ENCODE data around the gene ASB2.

The ASB2 gene

DNA sequence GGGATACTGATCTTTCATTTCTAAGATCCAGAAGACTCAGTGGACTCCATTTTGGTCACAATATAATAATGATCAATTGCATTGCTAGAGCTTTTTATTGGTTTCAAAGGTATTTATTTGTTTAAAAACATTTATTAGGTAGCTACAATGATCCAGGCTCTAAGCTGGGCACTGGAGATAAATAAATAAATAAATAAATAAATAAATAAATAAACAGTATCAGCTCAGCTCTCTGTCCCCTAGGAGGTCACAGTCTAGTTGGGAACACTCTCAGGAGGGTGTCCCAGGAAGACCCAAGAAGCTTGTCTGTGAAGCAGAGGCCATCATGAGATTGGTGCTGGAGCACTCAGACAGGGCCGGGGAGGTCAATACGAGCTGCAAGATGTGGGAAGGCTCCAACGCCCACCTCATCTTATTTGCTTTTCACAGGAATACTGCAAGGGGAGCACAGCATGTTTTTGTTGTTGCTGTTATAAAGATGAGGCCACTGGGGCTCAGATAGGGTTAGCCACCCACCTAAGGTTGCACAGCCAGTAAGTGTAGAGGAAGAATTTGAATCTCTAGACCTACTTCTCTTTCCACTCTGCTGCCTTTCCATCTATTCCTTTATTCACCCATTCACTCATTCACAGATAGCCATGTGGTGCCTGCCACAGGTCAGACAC is 15.5 kb downstream of the ASB2 start:
- Histone ChIP-seq H3K27ac (ENCODE audit: low read length) (peak overlapping the region; percentile 24), H3K36me3 (ENCODE audit: control insufficient read depth in 2 of 2, insufficient read depth in 2 of 2, low read length in 2 of 2) (peaks cover 32 to 34% of the 10 kb centered on the region in 2 donors), H3K4me3 (ENCODE audit: low read length in 2 of 2) (no peak overlapping the region), H3K27me3 (ENCODE audit: control insufficient read depth in 1 of 2, insufficient read depth in 2 of 2, low read length in 2 of 2) (no peaks in the 10 kb centered on the region), H3K4me1 (ENCODE audit: control insufficient read depth, insufficient read depth, low read length) (peaks cover 79% of the 10 kb centered on the region), H3K9me3 (ENCODE audit: control insufficient read depth in 2 of 2, low read length in 2 of 2) (no peaks in the 10 kb centered on the region), H3K9ac (ENCODE audit: low read length in 2 of 2) (no peak overlapping the region)

DNA sequence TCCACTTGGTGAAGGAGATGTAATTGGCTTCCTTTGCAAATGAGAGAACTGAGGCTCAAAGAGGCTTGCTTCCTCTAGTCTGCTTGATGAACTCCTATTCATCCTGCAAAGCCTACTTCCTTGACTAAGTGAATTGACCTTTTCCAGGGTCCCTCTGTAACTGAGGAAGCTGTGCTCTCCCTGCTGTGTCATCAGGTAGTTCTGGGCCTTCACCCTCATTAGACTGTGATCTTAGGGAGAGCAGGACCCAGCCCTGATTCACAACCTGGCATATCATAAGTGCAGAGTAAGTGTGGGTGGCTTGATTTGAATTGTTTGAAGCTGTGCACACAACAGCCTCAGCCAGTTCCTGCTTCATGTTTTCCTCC is 16.3 kb downstream of the ASB2 start:
- H3K9ac ChIP-seq (ENCODE audit: low read length in 2 of 2) = no peak overlapping the region
- no peak overlapping the region for H3K4me3 ChIP-seq (ENCODE audit: low read length in 2 of 2)
- peaks cover 34 to 37% of the 10 kb centered on the region in 2 donors for H3K36me3 ChIP-seq (ENCODE audit: control insufficient read depth in 2 of 2, insufficient read depth in 2 of 2, low read length in 2 of 2)
- H3K4me1 ChIP-seq (ENCODE audit: control insufficient read depth, insufficient read depth, low read length) = peaks cover 82% of the 10 kb centered on the region
- H3K9me3 ChIP-seq (ENCODE audit: control insufficient read depth in 2 of 2, low read length in 2 of 2) = no peaks in the 10 kb centered on the region
- no peaks in the 10 kb centered on the region for H3K27me3 ChIP-seq (ENCODE audit: control insufficient read depth in 1 of 2, insufficient read depth in 2 of 2, low read length in 2 of 2)
- peak overlapping the region; percentile 84 for H3K27ac ChIP-seq (ENCODE audit: low read length)

DNA sequence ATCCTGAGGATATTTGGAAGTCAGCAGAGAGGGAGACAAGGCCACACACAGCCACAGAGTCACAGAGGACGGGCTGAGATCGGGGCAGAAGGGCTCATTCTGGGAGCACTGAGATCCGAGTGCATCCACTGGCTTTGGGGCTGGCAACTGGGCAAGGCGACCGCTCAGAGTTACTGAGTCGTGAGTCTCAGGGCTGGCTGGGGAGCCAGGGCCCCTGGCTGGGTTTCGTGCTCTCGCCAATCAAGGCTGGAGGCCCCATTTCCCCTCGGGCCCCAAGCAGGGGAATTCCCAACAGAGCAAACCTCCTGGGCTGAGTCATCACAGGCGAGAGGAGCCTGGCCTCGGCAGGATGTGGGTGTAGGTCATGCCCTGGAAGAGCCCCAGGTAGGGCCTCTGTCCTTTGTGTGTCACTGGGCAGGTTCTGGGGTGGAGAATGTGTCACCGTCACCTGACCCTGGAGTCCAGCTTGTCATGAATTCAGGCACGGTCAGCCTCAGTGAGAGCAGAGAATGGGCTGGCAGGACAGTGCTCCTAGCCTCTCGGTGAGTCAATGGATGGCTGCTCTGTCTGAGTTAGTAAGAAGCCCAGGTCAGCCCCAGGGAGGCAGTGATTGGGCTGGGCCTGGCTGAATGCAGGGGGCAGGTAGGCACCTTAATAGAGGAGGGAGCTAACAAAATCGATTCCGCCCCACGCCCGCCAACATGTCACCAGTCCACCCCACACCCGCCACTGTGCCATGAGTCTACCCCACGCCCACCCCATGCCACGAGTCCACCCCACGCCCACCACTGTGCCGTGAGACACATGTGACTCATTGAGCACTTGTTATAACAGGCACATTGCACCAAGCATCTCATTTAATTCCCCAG is 16.9 kb downstream of the ASB2 start:
- Histone ChIP-seq H3K9ac (ENCODE audit: low read length in 2 of 2) (peak overlapping the region in 1 of 2 donors; percentile 29), H3K4me1 (ENCODE audit: control insufficient read depth, insufficient read depth, low read length) (peaks cover 80% of the 10 kb centered on the region), H3K36me3 (ENCODE audit: control insufficient read depth in 2 of 2, insufficient read depth in 2 of 2, low read length in 2 of 2) (peaks cover 37% of the 10 kb centered on the region in 2 donors), H3K27ac (ENCODE audit: low read length) (peak overlapping the region; percentile 84), H3K9me3 (ENCODE audit: control insufficient read depth in 2 of 2, low read length in 2 of 2) (no peaks in the 10 kb centered on the region), H3K27me3 (ENCODE audit: control insufficient read depth in 1 of 2, insufficient read depth in 2 of 2, low read length in 2 of 2) (no peaks in the 10 kb centered on the region), H3K4me3 (ENCODE audit: low read length in 2 of 2) (no peak overlapping the region)

DNA sequence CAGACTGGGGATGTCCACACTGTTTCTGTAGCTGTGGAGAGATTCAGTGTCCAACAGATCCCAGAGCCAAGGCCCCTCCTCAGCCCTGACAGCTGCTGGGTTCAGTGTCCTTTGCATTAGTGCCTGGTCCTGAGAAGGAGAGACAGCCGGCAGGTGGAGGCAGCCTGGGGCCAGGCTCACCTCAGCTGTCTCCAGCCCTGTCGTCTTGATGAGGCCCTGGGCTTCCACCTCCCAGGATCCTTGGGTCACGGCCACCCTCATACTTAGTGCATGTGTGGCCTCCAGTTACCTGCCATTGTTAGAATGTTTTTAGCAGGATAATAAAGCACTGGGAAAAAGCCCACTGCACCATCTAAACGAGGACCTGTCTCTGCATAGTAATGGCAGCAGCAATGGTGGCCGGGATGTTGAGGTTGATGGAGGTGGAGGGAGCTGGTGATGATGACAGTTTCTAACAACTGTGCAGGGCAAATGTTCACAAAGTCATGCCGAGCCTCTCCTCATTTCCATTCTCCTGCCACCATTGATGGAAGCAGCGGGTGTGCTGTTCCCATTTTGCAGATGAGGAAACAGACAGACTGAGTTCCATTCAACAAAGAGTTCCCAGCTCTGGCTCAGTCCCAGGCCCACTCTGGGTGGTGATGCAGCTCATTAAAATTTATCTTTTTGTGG is 17.7 kb downstream of the ASB2 start:
- Histone ChIP-seq H3K36me3 (ENCODE audit: control insufficient read depth in 2 of 2, insufficient read depth in 2 of 2, low read length in 2 of 2) (peaks cover 30 to 31% of the 10 kb centered on the region in 2 donors), H3K9me3 (ENCODE audit: control insufficient read depth in 2 of 2, low read length in 2 of 2) (no peaks in the 10 kb centered on the region), H3K27ac (ENCODE audit: low read length) (peak overlapping the region; percentile 84), H3K9ac (ENCODE audit: low read length in 2 of 2) (peak overlapping the region in 1 of 2 donors; percentile 29), H3K27me3 (ENCODE audit: control insufficient read depth in 1 of 2, insufficient read depth in 2 of 2, low read length in 2 of 2) (no peaks in the 10 kb centered on the region), H3K4me1 (ENCODE audit: control insufficient read depth, insufficient read depth, low read length) (peaks cover 80% of the 10 kb centered on the region), H3K4me3 (ENCODE audit: low read length in 2 of 2) (no peak overlapping the region)

DNA sequence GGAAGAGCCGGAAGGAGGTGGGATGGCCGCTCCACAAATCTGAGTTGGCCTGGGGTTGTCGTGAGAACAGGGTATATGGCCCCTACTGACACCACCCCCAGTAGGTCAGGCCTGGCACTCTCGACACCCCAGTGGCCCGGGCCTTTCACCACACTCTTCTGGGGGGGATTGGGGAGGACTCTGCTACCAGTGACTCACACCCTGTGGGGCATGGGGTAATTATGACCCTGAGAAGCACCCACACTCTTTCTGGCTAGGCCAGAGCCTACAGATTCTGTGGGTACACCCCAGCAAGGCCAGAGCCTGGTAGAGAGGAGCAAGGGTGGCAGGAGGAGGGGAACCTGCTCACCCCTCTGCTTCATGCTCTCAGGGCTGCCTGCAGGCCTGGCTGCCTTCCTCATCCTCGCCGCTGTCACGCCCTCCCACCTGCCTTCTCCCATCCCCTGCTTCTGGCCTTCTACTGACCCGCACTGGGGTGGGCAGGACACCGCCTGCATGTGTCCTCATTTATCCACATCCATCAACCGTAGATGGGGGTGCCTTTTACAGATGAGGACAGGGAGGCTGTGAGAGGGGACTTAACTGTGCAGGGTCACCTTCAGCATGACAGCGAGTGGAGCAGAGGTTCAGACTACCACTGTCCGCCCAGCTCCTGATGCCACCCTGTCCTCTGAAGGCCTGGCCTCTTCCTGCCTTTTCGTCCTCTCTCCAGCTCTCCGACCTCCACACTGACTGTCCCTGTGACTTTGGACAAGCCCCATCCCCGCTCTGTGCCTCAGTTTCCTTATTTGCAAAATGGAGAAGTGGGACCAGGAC is 18.4 kb downstream of the ASB2 start:
- no peaks in the 10 kb centered on the region for H3K9me3 ChIP-seq (ENCODE audit: control insufficient read depth in 2 of 2, low read length in 2 of 2)
- peaks cover 29 to 30% of the 10 kb centered on the region in 2 donors for H3K36me3 ChIP-seq (ENCODE audit: control insufficient read depth in 2 of 2, insufficient read depth in 2 of 2, low read length in 2 of 2)
- peak overlapping the region; percentile 26 to 62 for H3K9ac ChIP-seq (ENCODE audit: low read length in 2 of 2)
- no peaks in the 10 kb centered on the region for H3K27me3 ChIP-seq (ENCODE audit: control insufficient read depth in 1 of 2, insufficient read depth in 2 of 2, low read length in 2 of 2)
- H3K4me1 ChIP-seq (ENCODE audit: control insufficient read depth, insufficient read depth, low read length) = peaks cover 80% of the 10 kb centered on the region
- H3K27ac ChIP-seq (ENCODE audit: low read length) = peak overlapping the region; percentile 84
- H3K4me3 ChIP-seq (ENCODE audit: low read length in 2 of 2) = peak overlapping the region in 1 of 2 donors; percentile 29

DNA sequence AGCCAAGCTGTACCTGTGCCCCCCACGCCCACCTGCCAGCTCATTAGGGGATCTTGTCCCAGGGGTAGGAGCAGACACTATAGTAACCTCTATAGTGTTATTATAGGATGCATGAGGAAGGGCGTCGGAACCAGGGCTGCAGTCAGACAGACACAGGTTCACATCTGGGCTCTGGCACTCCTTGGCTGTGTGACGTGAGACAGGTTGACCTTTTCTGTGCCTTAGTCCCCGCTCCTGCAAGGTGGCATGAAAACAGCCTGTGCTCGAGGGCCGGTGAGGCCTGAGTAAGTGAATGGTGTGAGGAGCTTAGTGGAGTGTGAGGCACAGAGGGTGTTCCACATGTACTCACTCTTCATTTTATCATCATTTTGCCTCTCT is 19.0 kb downstream of the ASB2 start:
- H3K27ac ChIP-seq (ENCODE audit: low read length) = peak overlapping the region; percentile 84
- H3K36me3 ChIP-seq (ENCODE audit: control insufficient read depth in 2 of 2, insufficient read depth in 2 of 2, low read length in 2 of 2) = peaks cover 27 to 30% of the 10 kb centered on the region in 2 donors
- no peaks in the 10 kb centered on the region for H3K9me3 ChIP-seq (ENCODE audit: control insufficient read depth in 2 of 2, low read length in 2 of 2)
- H3K27me3 ChIP-seq (ENCODE audit: control insufficient read depth in 1 of 2, insufficient read depth in 2 of 2, low read length in 2 of 2) = no peaks in the 10 kb centered on the region
- H3K9ac ChIP-seq (ENCODE audit: low read length in 2 of 2) = peak overlapping the region; percentile 26 to 62
- peaks cover 82% of the 10 kb centered on the region for H3K4me1 ChIP-seq (ENCODE audit: control insufficient read depth, insufficient read depth, low read length)
- peak overlapping the region; percentile 17 to 29 for H3K4me3 ChIP-seq (ENCODE audit: low read length in 2 of 2)

DNA sequence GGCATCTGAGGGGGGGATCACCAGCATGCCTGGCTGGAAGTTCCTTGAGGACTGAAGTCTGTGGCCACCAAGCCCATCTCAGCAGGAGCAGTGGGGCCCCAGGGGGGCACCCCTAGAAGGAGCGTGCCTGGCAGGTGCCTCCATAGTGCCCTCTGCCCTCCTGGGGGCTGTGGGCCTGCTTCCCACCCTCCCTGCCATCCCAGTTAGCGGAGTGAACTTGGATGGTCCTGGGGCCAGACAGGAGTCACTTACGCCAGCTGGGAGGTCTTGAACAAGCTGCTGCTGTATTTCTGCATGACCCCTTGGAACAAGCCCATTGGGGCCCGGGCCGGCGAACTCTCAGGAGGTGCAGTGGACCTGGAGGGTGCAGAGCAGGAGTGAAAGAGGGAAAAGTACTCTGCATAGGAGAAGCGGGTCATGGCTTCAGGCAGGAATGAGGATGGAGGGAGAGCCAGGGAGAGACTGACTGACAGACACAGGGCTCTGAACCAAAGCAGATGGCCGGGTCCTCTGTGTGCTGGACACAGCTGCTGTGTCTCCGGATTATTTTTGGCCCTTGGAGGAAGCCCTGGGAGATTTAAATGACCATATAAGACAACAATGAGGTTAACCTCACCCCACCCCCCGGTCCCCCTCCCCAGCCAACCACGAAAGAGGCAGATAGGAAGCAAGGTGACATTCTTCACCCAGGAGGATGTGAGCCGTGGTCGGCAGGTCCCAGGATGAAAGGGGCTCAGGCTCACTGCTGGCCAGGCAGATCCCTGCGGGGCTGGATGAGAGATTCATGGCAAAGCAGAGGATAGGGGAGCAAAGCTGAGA is 19.6 kb downstream of the ASB2 start:
- no peaks in the 10 kb centered on the region for H3K27me3 ChIP-seq (ENCODE audit: control insufficient read depth in 1 of 2, insufficient read depth in 2 of 2, low read length in 2 of 2)
- H3K36me3 ChIP-seq (ENCODE audit: control insufficient read depth in 2 of 2, insufficient read depth in 2 of 2, low read length in 2 of 2) = peaks cover 26 to 33% of the 10 kb centered on the region in 2 donors
- H3K4me3 ChIP-seq (ENCODE audit: low read length in 2 of 2) = peak overlapping the region; percentile 17 to 29
- peak overlapping the region; percentile 26 to 62 for H3K9ac ChIP-seq (ENCODE audit: low read length in 2 of 2)
- no peaks in the 10 kb centered on the region for H3K9me3 ChIP-seq (ENCODE audit: control insufficient read depth in 2 of 2, low read length in 2 of 2)
- H3K27ac ChIP-seq (ENCODE audit: low read length) = peak overlapping the region; percentile 84
- peaks cover 87% of the 10 kb centered on the region for H3K4me1 ChIP-seq (ENCODE audit: control insufficient read depth, insufficient read depth, low read length)

DNA sequence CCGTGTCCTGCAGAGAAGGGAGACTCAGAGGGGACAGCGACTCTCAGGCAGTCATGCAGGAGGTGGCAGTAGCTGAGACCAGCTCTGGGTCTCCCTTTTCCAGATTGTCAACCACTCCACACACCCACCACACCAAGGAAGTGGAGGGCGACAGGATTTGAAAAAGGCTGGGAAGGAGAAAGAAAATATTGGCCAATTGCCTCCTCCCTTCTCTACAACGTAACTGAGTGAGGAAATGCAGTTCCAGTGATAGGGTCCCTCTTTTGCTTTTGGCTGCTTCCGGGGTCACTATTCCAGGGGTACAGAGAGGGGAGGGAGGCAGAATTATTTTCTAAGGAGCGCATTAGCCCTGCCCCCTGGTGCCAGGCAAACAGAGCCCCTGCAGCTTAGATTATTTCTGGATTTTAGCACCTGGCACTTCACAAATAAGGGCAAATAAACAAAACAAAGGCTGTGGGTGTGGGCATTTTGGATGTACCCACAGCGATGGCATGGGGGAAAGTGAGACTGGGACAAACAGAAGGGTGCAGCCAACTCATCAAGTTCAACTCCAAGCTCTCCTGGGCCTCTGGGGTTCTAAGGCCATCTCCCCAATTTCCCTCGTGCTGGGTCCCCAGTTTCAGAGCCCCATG is 20.4 kb downstream of the ASB2 start:
- Histone ChIP-seq H3K36me3 (ENCODE audit: control insufficient read depth in 2 of 2, insufficient read depth in 2 of 2, low read length in 2 of 2) (peaks cover 26 to 32% of the 10 kb centered on the region in 2 donors), H3K27ac (ENCODE audit: low read length) (peak overlapping the region; percentile 84), H3K27me3 (ENCODE audit: control insufficient read depth in 1 of 2, insufficient read depth in 2 of 2, low read length in 2 of 2) (no peaks in the 10 kb centered on the region), H3K4me1 (ENCODE audit: control insufficient read depth, insufficient read depth, low read length) (peaks cover 87% of the 10 kb centered on the region), H3K4me3 (ENCODE audit: low read length in 2 of 2) (peak overlapping the region in 1 of 2 donors; percentile 22), H3K9me3 (ENCODE audit: control insufficient read depth in 2 of 2, low read length in 2 of 2) (no peaks in the 10 kb centered on the region), H3K9ac (ENCODE audit: low read length in 2 of 2) (peak overlapping the region in 1 of 2 donors; percentile 21)

Measured in stomach smooth muscle (tissue), 2 donors.